ENCODE measurements around the gene ST6GALNAC3.

- TF ChIP-seq, protein P1, sequence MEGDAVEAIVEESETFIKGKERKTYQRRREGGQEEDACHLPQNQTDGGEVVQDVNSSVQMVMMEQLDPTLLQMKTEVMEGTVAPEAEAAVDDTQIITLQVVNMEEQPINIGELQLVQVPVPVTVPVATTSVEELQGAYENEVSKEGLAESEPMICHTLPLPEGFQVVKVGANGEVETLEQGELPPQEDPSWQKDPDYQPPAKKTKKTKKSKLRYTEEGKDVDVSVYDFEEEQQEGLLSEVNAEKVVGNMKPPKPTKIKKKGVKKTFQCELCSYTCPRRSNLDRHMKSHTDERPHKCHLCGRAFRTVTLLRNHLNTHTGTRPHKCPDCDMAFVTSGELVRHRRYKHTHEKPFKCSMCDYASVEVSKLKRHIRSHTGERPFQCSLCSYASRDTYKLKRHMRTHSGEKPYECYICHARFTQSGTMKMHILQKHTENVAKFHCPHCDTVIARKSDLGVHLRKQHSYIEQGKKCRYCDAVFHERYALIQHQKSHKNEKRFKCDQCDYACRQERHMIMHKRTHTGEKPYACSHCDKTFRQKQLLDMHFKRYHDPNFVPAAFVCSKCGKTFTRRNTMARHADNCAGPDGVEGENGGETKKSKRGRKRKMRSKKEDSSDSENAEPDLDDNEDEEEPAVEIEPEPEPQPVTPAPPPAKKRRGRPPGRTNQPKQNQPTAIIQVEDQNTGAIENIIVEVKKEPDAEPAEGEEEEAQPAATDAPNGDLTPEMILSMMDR (conservative IDR thresholded peaks at IDR 0.05; ENCODE audit: low read length): no peak
- no peak for TF ChIP-seq EZH2phosphoT487 (IDR thresholded peaks at IDR 0.05; ENCODE audit: borderline replicate concordance, low read depth, low read length)
Measured at GRCh38 chr1:76615253-76616035, 540.9 kb downstream of the ST6GALNAC3 start.

Measured in OCI-LY7 (cell line).